Bone marrow (tissue), 2 donors: ENCODE data around the gene AFF2.

ENCODE experiments used
- DNase-seq, 2 donors: peaks; one replicate each; lab custom pipeline; 2025; lab: John Stamatoyannopoulos, UW

AFF2 gene

DNA sequence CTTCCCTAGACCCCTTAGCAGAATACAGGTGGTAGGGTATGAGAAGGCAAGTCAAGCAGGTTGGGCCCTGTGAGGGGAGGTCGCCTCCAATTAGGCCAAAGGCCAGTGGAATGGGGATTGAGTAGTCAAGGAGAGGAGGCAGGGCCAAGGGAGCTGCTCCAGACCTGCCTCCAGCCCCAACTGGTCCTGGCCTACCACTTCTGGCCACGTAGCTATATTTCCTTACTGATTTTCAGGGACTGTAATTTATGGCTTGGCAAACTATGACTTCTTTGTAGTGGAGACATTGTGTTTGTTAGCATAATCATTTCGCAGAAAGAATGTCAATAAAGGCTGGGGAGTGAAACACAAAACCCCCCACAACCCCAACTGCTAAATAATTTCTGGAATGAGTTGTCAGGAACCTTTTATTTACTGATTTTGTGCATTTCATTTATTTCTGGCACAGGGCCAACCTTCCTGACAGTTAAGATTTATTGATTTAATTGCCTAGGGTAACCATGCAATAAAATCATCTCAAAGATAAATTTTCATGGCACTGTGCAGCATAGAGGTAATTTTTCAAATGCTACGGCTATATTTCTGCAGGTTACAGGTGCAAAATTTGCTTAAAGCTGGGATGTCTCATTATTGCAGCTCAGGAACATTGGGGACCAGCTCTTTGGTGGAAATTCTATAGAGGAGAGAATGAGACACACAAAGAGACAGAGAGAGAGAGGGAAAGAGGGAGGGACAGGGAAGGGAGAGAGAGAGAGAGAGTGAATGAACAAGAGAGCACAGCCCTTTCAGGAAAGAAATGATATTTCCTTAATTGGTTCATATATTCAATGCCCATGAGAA, 509.8 kb downstream of the AFF2 start:
- no peak for DNase-seq

DNA sequence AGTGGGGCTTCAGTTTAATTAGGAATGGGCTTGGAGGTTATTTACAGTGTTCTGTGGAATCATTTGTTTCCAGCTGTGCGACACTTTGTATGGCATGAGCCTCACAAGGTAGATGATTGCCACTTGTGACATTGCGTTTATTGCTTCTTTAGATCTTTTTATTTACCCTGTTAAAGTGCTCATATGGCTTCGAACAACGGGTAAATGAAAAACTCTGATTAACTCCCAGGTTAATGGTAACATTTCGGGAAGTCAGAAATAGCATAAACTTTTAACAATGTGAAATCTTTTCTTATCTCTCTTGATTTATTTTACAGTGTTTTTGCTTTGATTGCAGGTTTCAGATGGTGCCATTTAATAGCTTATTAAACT, 510.4 kb downstream of the AFF2 start:
- DNase-seq = no peak

- DNase-seq = no peak
These were observed 512.7 kb downstream of the AFF2 start for GRCh38 chrX:149013081-149013480.

GRCh38 chrX:149021159-149021558, 520.7 kb downstream of the AFF2 start:
- DNase-seq = no peak

GRCh38 chrX:149022485-149022884, 522.1 kb downstream of the AFF2 start:
- no peak for DNase-seq

DNA sequence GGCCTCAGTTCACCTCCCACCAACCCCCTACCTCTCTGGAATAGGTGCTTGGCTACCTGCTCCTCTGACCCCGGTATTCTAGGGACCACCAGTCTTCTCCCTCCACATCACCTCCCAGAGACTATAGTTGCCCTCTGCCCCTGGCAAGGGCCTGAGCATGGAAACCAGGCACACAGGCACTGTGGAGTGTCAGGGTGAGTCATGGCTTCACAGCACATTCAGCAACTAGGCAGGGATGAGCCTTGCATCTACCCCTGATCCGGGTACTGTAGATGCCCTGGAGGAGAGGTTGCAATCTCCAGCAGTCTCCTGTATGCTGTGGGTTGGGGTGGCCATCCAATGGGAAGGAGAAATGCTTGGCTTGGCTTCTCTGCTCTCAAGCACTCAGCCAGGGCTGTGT, 532.0 kb downstream of the AFF2 start:
- DNase-seq = no peak

DNA sequence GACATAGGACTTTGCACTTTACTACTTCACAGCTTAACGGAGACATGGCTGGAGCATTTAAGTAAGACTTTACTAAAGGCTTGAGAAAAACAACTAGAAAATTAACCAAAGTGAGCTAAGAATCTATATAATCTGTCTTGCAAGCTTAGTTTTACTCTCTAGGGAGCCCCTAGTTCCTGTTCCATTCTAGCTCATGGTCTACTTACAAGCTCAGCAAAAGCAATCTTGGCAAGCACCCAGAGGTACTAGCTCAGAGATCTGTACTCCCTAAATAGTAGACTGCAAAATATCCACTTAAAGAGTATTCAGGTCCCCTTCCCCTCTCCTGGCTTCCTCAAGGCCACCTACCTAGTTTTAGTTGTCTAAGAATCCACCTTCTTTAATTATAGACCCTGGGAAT, 535.7 kb downstream of the AFF2 start:
- no peak for DNase-seq

DNA sequence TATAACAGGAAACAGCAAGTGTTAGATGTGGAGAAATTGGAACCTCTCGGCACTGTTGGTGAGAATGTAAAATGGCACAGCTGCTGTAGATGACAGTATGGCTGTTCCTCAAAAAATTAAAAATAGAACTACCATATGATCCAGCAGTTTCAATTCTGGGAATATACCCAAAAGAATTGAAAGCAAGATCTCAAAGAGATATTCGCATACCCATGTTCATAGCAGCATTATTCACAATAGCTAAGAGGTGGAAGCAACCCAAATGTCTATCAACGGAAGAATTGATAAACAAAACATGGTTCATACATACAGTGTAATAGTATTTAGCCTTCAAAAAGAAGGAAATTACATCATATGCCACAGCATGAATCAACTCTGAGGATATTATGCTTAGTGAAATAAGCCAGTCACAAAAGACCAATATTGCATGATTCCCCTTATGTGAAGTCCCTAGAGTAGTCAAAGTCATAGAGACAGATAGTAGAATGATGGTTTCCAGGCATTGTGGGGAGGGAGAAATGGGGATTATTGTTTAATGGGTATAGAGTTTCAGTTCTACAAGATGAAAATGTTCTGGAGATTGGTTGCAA, 537.0 kb downstream of the AFF2 start:
- DNase-seq = no peak

DNA sequence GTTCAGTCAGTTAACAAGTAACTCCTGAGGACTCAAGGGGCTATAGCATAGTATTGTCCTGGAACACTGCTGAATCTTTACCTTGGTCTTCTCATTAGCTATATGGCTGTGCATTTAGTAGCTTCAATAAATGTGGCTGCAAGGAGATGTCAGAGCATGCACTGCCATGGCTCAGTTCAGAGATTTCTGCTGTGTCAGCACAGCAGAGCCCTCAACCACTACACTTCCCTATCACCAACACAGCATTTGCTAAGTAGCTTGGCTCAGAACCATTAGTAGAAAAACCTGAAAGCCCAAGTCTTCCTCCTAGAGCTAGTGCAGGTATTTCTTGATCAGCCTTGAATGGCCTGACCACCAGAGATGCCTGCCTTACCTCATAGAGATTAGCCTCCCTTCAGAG, 538.6 kb downstream of the AFF2 start:
- DNase-seq = no peak

GRCh38 chrX:149040873-149041535, 540.6 kb downstream of the AFF2 start:
- DNase-seq = no peak

DNA sequence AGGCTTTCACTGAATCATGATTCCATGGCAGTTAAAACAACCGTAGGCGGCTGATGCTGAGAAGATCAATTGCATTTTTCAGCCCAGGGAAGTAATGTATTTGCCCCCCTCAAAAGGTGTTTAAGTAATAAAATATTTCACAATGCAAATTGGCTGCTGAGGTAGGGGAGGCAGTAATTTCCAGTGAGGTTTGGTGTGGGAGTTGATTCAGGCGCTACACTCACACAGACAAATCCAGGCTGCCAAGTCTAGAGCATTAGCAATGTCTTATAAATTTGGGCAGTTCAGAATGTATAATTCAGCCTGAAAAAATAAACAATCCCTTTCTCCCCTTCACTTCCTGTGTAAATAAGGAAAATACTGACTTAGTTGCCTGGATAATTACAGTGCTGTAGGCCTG, 543.0 kb downstream of the AFF2 start:
- DNase-seq = no peak

DNA sequence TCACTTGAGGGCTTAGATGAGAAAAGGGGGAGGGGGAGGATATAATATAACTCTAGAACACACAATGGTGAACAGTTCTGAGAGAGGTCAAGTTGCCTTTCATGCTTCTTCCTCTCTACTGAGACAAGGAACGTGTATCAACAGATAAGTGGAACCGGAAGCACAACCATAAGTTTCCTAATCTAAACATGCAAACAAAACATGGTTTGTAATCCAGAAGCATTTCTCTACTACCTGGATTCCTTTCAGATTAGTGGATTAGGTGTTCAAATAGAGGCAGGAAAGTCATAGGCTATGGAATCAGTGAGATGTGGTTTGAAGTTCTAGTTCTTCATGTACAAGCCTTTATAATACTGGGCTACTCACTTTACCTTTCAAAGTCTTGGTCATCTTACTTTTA, 544.1 kb downstream of the AFF2 start:
- no peak for DNase-seq

DNA sequence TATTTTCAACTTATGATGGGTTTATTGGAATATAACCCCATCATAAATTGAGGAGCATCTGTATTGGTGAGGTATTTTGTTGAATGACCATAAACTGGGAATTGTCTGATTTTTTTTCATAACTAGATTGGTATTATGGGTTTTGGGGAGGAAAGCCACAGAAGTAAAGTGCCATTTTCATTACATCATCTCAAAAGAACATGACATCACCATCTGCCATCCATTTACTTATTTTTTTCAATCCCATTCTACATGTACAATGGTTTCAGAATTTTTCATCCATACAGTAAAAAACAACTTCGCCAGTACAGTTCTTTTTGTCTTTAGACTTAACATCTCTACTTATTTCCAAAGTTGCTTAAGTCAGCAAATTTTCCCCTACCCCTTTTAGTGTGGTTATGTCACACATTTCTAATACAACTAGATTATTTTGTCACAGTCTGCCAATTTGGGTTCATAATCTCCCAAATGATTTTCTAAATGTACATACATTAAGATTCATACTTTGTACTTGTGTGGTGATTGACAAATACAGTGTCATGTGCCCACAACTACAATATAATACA, 545.3 kb downstream of the AFF2 start:
- no peak for DNase-seq
